ENCODE data around the gene TIMM44.
A peak's percentile ranks its signal among the peaks of the same experiment; 100 is the strongest.

The TIMM44 gene, protein sequence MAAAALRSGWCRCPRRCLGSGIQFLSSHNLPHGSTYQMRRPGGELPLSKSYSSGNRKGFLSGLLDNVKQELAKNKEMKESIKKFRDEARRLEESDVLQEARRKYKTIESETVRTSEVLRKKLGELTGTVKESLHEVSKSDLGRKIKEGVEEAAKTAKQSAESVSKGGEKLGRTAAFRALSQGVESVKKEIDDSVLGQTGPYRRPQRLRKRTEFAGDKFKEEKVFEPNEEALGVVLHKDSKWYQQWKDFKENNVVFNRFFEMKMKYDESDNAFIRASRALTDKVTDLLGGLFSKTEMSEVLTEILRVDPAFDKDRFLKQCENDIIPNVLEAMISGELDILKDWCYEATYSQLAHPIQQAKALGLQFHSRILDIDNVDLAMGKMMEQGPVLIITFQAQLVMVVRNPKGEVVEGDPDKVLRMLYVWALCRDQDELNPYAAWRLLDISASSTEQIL

DNA sequence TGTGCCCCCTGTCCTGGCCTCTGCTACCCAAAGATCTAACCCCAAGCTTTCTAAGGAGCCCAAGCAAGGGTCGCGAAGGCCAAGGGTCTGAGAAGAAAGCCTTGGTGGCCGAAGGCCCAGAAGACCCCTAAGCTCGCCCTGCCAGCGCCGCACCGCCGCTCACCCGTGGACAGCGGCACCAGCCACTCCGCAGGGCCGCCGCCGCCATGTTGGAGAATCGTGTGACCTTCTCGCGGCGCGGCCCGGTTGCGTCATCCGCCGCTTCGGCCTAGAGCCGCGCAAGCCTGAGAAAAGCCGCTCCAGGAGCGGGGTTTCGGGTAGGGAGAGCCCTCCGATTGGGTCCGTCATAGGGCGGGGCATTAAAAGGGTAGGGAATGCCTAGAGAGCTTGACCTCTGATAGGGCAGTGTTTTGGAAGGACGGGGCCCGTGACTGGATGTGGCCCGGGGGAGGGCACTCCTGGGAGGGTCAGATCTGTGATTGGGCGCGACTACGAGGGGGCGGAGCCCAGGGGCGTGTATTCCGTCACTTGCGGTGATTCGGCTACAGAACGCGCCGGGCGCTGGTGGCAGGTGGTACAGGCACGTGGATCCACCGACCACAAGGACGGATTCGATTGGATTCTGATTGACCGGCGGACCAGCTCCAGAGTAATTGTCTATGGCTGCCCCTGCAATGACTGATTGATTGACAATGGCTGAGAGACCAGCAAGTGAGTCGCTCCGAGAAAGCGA is at the start of gene TIMM44:
Gene TIMM44 (minus strand): TSS at position 223 of the 733 bp plus-strand sequence. CDS start 15 bp downstream, at position 208.
- DNase-seq: peak; percentile 99

DNA sequence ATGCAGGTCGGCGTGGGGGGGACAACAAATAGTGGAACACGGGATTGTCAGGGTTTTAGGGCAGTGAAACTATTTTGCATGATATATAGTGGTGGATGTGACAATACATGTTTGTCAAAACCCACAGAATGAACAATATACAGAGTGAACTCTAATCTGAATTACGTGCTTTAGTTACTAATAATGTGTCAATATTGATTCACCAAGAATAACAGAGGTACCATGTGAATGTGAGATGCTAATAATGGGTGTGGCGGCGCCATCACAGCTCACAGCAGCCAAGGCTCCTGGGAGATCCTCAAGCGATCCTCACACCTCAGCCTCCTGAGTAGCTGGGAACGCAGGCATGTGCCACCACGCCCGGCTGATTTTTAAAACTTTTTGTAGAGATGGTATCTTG is 49.1 kb upstream of the TIMM44 start:
- DNase-seq: no peak

DNA sequence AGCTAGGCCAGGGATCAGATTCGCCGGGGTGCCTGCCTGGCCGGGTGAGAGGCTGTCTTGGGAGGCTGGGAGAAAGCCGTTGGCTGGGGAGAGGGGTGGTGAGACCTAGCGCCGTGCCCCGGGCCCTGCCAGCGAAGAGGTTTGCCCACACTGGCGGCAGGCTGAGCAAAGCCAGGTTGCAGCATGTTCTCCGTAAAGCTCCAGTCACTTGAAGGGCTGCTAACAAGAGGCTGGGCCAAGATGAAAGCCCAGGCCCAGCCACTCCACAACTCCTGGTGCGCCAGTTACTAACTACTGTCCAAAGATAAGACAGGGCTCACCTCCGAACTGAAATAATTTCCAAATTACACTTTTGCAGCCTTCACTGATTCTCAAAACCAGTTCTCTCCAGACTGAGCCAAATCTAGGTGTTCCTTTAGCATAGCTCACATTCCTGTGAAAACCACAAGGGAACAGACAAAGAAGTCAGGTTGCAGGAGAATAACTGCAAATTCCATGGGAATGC is 45.7 kb upstream of the TIMM44 start:
- DNase-seq: no peak

DNA sequence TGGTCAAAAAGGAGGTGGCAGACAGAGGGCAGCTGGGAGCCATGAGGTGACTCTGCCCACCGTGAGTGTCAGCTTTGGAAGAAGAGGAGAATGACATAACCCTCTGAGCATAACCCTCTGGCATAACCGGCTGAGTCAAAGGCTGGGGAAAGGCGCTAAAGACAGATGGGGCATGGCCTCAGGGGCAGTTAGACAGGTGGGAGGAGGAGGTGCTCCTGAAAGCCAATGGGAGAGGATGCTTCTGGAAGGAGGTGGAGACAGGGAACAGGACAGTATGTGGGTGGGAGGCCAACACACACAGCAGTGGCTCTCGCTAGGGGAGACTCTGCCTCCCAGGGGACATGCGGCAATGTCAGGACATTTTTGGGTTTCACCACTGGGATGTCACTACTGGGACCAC is 44.8 kb upstream of the TIMM44 start:
- no peak for DNase-seq

DNA sequence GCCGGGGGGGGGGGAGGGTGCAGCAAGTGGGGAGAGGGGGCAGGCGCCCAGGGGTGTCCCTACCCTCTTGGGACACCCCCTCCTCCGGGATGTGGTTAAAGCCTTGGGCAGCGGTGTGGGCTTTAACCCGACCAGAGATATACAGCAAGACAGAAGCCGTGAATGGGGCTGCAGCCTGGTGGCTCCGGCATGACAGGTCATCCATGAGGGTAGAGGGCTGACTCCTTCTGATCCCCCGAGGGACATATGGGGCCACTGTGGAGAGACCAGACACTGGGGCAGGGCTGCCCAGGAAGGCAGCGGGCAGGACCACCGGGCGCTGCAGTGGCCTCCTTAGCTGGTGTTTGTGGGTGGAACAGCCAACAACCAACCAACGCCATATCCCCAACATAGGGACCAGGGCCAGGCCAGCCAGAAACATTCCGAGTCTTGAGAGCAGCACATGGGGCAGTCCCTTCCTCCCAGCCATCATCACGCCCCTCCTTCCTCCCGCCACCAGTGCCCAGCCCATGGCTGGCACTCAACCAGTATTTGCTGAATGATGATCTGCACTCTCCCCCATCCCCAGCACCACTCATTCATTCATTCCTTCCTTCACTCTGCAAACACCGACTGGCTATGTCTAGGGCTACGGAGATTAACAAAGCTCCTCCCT is 43.8 kb upstream of the TIMM44 start:
- no peak for DNase-seq

DNA sequence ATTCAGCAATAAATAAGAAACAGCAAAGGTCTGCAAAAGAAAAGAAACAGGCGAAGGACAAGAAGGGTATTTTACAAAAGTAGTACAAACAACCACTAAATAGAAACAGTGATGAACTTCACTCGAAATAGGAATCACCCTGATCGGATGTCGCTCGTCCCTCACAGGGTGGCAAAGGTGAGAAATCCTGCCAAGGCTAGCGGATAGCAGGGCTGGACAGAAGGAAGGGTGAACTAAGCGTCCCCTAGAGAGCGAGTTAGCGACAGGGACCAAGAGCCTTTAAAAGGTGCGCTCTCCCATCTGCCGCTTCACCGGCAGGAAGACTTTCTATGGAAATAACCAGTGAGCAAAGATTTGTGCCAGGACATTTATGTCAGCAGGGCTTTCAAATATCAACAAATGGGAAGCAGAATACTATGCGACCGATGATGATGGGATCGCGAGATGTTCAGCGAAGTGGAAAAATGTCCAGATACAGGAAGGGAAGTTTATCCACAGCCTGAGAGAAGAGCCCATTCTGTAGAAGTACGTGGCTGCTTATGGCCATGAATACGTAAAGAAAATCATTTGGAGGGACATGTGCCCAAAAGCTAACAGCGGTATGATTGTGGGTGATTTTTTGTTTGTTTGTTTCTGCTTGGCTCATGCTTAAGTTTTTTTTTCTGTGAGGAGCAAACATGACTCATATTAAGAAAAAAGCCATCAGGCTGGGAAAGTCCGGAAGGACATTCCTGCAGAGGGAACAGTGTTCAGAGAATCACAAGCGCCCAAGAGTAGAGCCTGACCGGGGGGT is 43.1 kb upstream of the TIMM44 start:
- DNase-seq: no peak

DNA sequence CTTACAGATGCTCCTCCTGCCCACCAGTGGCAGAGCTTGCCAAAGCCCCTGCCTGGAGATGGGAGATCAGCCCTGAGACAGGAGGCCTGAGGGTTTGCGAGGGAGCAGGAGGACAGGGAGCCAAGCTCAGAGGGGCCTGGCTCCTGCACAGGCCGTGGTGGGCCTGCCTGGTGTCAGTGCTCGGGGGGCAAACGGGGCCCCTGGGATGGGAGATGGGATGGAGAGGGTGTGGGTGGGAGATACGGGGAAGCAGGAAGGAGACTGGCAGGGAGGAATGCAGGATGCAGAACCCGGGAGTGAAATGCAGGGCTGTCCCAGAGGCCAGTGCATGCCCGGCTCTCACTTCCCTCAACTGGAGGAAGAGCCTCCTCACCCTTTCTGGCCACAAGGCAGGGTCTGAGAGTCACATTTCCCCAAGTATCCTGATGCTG is 42.0 kb upstream of the TIMM44 start:
- DNase-seq: no peak

DNA sequence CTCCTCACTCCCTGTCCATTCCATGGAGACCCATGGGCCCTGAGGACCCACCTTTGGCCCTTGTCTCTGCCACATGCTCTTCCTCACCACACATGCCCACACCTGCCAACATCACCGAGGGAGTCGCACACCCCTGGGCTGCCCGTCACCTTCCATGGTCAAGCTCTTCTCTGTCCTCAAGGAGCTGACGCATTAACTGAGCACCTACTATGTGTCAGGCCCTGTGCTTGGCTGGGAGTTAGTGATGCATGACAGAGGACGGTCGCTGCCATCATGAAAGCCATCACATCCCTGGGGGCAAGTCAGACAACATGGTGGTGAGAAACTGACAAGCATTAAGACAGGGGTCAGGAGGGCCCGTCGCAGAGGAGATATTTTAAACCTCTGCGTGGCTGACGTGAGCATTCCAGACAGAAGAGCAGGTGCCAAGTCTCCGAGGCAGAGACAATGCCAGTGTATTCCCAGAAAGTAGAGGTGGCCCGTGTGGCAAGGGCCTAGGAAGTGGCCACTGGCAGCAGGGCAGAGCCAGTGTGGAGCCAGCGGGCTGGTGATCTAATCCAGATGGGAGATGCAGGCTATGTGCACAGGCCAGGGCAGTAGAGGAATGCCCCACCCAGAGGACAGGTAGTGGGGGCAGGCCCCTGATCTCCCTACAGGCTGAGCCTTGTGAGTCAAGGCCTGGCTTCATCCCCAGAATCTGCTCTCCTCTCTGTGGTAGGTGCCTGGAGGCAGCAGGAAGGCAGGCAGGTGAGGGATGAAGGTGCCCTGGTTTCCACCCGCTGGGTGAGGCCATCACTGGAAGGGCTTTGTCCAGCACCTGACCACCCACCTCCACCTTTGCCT is 40.8 kb upstream of the TIMM44 start:
- DNase-seq: no peak

DNA sequence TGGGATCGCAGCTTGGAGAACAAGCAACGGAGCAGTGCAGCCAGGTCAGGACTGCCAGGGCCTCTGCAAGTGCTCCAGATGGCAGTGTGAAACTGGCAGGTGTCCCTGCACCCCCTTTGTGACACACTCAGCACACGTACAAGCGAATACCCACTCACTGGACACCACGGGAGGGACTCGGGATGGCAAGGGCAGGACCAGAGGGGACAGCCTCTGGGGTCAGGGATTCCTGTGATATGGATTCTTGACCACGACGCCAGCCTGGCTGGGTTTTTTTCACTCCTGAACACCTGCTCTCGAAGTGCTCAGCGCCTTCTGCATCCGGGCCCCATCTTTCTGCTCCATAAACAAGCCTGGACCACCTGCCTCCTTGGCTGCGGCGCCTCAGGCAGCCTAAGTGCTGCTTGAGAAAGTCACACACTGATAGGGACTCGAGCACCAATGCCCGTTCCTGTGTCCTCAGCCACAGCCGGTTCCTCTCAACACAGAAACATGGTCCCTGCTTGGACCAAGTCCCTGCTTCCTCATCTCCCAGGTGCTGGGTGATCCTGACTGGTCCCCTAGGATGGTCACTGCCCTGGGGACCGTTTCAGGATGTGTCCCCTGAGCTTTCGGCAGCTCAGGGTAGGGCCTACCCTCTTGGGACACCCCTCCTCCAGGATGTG is 40.0 kb upstream of the TIMM44 start:
- DNase-seq: no peak

DNA sequence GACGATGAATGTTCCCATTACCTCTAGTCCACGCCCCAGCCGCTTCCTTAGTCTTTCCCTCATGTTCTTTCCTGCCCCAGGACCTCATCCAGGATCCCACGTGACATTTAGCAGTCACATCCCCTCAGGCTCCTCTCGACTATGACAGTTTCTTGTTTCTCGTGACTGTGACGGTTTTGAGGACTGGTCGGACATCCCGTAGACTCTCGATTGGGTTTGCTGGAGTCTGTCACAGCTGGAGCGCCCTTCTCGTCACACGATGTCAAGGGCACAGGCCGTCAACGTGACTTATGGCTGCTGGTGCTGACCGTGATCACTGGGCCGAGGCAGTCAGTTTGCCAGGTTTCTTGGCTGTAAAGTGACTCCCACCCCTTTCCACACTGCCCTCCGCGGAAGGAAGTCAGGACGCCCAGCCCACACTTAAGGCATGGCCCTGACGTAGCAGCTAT is 39.2 kb upstream of the TIMM44 start:
- no peak for DNase-seq

DNA sequence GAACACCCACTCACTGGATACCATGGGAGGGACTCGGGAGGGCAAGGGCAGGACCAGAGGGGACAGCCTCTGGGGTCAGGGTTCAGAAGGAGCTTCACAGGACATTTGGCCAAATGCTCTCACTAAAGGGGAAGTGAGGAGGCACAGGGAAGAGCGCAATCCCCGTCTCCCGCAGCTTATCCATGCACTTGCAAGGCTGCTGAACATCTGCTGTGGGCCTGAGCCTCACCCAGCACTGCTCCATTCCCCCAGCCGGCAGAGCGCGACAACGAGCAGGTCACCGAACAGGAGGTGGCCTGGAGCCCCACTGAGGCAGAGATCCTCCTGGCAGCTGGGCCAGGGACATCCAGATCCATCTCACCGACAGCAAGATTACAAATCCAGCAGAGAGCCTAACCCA is 38.6 kb upstream of the TIMM44 start:
- no peak for DNase-seq

DNA sequence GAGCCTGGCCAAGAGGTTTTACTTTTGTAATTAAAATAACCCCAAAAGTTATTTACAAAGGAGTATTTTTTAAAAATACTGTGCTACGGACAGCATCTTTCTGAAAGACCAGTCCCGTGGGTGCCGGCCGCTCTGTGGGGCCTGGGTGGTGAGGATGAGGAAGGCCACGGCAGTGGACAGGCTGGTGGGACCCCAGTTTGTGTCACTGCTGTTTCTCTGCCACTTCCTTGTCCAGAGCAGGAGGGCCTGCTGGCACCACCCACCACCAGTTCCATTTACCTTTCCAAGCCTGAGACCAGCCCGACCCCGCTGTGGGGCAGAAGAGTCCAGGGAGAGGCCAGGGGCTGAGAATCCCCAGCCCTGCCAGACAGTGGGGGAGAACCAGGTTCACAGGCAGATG is 38.2 kb upstream of the TIMM44 start:
- no peak for DNase-seq

DNA sequence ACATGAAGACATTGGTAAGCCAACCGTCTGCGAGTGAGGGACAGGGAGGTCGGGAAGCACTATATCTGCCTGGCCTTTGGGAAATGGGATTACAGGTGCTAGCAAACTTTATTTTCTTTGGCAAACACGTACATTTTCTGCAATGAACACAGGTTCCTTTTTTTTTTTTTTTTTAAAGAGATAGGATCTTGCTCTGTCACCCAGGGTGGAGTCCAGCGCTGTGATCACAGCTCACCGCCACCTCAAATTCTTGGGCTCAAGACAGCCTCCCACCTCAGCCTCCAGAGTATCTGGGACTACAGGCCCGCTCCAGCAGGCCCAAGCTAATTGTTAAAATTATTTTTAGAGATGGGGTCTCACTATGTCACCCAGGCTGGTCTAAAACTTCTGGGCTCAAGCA is 37.7 kb upstream of the TIMM44 start:
- DNase-seq: no peak

DNA sequence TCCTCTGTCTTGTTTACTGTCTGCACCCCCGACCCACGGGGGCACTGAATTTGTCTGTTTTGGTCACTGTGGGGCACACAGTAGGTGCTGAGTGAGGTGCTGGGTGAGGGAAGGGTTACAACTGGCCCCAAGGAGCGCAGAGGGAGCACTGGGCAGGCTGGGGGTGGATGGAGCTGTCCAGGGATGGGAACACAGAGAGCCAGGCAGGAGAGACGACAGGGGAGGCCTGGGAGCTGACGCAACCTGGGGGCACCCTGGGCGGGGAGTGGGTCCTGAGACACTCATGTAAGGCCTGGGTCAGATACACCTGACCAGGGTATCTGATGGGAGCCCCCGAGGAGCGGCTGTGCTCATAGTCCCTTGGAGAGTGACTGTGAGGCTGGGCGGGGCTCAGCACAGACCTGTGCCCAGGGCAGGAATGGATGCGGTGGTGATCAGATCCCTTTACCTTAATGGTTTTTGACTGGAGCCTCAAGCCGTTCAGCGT is 37.2 kb upstream of the TIMM44 start:
- DNase-seq: no peak

DNA sequence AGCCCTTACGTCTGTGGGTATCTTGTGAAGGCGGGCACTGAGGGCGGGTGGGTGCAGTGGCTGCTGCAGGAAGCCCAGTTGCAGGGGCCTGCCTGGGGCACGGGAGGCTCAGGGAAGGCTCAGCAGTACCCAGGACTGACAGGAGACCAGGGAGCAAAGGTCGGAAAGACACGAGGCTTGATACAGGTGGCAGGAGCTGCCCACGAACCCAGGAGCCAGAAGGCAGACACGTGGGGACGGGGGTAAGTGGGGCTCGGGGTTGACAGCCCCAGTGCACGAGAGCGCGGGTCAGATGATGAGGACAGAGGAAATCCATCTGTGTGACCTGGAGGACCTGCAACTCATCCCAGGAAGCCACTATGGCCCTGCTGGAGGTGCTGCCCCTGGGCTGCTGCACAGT is 36.7 kb upstream of the TIMM44 start:
- no peak for DNase-seq

DNA sequence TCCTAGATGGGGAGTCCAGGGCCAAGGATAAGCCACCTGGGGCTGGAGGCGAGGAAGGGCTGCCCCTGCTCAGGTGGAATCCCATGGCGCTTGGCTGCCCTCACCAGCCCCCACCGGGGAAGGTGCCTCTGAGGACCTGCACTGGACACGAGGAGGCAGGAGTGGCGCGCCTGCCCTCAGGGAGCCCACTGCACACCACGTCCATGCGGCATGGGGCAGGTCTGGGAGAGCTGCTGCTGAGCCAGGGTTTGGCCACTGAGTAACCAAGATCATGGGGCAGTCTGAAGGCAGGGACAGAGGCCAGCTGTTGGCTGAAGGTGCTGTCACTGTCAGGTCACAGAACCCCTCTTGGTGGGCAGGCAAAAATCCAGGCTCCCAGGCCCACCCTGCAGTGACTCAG is 36.1 kb upstream of the TIMM44 start:
- DNase-seq: no peak

DNA sequence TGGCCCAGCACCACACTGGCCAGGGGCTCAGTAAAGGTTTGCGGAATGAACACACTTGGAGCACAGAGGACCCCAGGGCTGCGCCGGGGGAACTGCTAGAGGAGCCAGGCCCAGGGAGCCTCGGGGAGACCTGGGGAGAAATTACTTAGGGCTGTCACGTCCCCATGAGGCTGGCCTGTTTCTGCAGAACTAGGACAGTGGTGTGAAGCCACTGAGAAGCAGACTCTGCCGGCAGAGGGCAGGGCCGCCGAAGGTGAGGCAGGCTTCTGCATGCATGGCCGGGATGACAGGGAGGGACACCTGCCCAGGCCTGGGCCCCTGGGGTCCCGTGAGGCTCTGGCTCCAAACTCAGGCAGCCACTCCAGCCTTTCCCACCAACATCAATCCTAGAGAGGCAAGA is 35.5 kb upstream of the TIMM44 start:
- no peak for DNase-seq

DNA sequence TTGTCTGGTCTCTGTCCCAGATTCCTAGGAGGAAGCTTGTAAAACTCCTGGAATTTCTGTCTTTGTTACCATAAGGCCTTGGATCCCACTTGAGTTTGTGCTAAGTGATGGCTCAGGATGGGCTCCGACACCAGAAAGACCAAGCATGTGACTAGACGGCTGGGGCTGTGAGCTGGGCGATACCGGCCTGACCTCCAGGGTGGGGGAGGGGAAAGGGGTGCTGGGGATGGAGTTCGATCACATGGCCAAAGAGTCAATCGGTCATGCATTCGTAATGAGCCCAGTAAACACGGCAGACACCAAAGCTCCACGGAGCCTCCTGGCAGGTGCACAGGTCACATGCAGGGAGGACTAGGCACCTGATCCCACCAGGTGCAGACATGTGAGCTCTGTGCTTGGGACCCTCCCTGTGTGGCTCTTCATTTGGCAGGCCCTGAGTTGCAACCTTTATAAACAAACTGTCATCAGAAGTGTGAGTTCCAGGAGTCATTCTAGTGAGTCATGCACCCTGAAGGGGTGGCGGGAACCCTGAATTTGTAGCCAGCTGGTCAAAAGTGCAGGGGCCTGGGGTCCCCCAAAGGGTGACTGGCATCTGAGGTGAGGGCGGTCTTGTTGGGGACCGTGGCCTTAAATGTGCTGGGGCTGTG is 34.8 kb upstream of the TIMM44 start:
- DNase-seq: no peak

DNA sequence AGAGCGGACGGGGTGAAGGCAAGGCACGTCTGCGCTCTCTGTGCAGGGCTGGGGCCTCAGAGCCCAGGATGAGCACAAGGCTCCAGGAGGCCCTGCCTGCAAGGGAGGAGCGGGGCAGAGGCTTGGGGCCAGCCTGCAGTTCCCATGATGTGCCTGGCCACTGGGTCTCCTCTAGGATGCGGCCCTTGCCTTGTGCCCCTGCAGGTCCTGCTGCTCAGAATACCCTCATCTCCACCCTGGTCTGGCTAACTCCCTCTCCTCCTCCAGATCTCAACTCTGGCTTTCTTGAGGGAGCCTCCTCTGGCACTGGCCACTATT is 34.2 kb upstream of the TIMM44 start:
- no peak for DNase-seq

DNA sequence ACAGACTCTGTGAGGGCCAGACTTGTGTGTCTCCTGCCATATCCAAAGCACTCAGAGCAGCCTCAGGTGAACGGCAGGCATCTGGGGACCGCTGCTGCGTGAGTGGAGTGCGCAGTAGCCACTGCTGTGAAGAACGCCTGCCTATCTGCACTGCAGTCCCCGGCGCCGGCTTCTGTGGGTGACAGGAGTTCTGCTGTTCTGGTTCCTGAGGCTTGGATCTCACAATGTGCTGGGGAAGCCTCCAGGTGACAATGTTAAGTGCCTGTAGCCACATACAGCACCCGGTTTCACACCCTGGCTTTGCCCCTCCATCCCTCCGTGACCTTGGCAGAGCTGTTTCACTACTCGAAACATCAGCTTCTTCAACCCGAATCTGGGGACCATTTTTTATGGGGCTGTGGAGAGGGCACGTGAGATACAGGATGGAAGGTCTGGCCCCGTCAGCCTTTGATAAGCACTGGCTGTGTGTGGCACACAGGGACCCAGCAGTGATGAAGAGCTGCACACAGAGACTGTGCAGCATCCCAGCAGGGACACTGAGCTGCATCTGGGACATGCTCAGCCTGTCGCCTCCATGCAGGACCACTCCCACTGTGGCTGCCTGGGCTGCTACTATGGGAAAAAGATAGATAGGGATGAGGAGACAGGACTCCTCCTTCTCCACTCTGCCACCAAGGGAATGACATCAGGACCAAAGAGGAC is 33.7 kb upstream of the TIMM44 start:
- DNase-seq: no peak
